HG02678 (cell line): ENCODE measurements around the gene EFCAB11.

Source experiments
- ATAC-seq: cut with Tn5 transposase; IDR thresholded peaks from one replicate; pipeline ENCODE4 v1.9.1; 2021; ENCODE audit warnings: mild to moderate bottlenecking, moderate library complexity; ENCODE audit not compliant: unreplicated experiment

EFCAB11 gene

GRCh38 chr14:89828471-89829165, 125.9 kb downstream of the EFCAB11 start:
- no peak for ATAC-seq

DNA sequence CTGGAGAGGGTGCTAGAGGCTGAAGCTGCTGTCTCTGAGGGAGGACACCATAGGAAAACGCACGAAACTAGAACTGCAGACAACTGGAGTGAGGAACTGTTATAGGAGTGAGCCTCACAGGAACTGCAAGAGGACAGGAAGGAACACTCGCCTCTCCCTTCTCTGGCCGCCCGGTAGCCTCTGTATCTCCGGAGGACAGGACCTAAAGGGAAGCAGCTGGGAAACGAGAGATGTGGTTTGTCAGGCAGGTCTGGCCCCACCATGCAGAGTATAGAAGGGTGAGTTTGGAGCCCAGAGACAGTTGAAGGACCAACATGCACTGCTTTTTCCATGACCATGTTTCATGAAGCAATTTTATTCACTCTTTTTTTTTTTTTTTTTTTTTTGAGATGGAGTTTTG, 127.3 kb downstream of the EFCAB11 start:
- no peak for ATAC-seq

DNA sequence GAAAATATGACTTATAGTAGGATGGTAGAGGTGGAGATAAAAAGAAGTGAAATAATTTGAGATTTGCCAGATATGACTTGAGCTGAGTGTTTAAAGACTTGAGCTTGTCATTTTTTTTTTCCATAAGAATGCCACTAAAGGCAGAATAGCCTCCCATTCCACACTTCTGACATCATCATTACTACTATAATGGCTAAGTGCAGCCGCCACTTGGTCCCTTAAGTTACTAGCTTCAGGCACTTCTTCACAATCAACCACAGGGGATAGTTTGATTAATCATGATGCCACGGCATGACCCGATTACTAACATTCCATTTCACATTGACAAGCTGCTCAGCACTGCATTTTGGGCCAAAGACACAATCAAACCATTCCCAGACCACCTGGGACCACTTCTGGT, 127.9 kb downstream of the EFCAB11 start:
- ATAC-seq, result no peak

DNA sequence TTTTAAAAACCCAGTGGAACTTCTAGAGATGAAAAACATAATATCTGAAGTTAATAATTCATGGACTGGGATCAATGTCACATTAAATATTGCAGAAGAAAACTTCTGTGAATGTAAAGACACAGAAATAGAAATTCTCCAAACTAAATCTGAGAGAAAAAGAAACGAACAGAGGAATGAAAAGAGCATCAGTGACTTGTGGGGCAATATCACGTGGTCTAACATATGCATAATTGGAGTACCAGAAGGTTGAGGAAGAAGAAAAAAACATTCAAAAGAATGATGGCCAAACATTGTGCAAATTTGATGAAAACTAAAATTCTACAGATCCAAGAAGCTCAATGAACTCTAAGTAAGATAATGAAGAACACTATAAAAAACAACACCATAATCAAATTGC, 130.8 kb downstream of the EFCAB11 start:
- ATAC-seq, result no peak

- no peak for ATAC-seq
These were observed 140.4 kb downstream of the EFCAB11 start for GRCh38 chr14:89814126-89814525.

GRCh38 chr14:89813617-89814031, 140.9 kb downstream of the EFCAB11 start:
- no peak for ATAC-seq

DNA sequence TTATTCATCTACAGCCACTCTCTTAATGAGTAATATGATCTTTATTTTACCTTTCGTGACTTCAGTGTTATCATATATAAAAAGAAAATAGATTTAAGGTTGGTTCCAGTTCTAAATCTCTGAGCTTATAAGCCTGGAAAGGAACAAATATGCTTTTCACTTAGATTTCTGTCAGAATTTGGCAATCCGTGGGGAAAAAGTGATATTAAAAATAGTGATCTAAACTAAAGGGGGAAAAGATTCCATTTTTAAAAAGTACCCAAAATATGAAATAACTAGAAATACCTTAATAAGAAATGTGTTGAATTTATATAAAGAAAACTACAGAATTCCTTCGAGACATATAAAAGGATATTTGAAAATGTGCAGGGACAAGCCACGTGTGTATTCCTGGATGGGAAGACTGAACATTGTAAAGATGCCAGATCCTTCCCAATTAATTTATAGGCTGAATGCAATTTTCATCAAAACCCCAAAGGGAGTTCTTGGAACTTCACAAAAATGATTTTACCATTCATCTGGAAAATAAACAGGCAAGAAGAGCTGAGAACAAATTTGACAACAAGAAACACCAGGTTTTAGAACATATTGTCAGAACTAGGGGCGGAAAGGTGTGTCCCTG, 142.5 kb downstream of the EFCAB11 start:
- no peak for ATAC-seq

DNA sequence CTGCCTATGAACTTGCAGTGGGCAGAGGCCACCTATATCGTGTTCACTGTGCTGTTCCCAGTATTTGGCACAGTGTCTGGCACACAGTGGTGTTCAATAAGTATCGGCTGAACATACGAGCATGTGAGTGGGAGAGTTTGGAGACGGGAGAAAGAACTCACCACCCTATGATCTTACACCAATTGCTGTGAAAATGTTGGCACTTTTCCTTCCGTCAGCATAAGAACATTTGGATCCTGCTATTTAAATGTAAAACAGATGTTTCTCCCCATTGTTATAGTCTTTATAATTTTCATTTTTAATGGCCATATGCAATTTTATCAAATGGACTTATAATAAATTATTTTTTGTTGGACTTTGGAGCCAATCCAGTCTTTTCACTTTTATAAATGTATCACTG, 144.4 kb downstream of the EFCAB11 start:
- no peak for ATAC-seq

DNA sequence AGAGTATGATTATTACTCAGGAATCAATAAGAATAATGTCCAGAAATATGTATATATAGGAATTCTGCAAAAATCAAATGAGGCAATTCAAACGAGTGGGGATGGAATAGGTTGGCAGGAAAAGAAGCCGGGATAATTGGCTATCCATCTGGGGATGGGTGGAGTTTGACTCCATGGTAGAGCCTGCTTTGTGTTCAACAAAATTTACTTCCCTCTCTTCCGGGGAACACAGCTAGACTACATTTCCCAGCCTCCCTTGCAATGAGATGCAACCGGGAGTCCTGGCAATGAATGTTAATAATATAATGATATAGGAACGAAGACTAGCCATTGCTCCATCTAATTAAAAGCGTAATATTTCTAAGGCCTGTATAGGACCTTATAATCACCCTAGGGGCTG, 146.6 kb downstream of the EFCAB11 start:
- ATAC-seq, result no peak

DNA sequence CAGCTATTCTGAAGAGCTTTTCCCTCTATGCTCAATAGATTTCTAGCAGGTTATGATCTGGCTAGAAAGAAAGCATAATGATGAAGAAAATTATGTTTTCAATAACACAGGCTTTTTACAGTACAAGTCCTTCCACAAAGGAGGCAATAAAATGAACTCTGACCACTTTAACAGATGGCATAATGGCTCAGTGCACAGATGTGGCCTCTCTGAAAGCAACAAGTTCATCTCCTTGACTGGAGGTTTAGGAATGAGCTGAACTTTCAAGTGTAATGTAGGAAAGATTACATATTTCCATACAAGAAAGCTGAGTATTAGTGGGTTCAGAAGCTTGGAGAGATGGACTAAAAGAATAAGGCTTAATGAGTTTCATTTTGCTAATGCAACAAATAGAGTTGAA, 147.4 kb downstream of the EFCAB11 start:
- ATAC-seq, result no peak

DNA sequence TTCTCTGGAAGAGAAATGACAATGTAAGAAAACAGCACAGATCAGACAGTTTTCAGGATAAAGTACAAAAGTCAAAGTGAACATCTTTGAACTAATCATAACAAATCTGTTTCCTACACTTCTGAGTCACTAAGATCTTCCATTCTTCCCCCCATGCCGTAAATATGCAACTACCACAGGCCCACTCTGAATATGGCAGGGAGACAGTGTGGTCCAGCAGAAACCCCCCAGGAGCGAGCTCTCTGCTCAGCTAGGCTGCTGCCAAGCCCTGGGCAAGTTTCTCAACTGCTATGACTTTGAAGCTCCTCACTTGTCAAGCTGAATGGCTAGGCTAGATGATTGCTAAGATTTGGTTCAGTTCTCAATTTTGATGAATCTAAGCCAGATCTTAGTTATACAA, 148.1 kb downstream of the EFCAB11 start:
- no peak for ATAC-seq

GRCh38 chr14:89805501-89805900, 149.0 kb downstream of the EFCAB11 start:
- ATAC-seq, result no peak

GRCh38 chr14:89803542-89803941, 151.0 kb downstream of the EFCAB11 start:
- no peak for ATAC-seq

DNA sequence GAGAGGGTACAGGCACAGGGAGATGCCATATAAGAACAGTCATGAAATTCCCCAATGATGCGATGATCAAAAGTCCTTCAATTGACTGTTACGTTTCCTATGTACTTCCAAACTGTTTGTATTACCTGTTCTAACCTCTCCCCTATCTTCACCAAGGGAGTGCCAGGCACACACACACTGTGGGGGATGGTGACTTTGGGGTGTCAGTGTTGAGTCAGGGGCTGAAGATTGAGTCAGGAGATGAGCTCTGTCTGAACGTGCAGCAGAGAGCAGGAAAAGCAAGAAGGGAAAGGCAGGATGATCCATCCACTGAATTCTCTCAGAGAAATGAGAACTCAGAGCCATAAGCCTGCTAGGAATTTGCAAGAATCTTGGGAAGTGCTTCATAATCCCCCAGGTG, 153.4 kb downstream of the EFCAB11 start:
- no peak for ATAC-seq

DNA sequence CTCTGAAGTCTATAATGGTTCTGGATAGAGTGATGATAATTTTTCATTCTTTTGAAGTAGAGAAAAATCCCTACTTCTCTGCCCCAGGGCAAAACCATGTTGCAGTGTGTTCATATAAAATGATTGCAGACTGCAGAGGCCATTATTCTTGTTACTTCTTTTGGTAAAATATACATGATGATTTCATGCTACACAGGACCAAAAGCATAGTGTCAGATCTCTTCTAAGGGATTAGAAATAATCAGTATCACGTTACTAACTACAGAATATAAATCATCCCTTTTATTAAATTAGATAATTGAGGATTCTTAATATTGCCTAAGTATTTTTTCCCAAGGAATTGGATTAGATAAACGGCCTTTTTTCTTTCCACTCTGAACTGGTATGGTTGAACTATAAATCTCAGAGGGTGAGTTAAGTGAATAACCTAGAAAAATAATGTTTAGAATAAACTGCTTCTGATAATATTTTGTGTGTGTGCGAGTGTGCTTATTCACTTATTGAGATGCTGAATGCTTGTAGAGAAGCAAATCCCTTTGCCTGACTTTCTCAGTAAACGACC, 156.2 kb downstream of the EFCAB11 start:
- ATAC-seq, result no peak

- no peak for ATAC-seq
These were observed 157.4 kb downstream of the EFCAB11 start for GRCh38 chr14:89797148-89797547.

DNA sequence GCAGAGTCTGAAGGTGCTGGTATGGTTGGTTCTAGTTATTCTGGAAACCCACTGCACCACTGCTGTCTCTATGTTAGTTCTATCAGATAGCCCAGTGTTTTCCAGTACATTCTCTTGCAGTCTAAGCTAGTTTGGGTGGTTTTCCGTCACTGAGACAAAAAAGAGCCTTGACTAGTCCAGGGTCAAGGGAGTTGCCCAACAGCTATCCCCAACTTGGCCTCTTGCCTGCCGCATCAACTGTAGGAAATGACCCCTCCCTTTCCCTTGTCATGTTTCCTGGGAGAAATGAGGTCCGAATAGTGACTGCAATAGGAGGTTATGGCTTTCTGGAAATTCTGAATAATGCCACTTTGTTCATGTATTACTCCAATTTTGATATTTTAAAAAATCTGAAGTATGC, 160.4 kb downstream of the EFCAB11 start:
- ATAC-seq, result no peak

DNA sequence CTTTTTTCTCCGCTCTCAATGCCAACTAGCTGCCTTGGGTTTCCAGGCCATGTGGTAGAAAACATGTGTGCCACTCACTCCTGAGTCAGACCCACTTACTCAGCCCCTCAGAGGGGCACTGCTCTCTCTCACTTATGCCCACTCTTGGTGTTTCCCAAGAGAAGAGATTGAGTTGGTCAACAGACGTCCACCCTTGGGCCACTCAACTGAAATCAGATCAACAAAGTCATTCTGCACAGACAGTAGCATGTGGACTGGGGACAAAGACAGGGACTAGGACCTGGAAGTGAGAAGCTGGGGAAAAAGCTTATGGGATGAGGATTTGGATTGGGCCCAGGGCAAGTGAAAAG, 161.2 kb downstream of the EFCAB11 start:
- no peak for ATAC-seq

DNA sequence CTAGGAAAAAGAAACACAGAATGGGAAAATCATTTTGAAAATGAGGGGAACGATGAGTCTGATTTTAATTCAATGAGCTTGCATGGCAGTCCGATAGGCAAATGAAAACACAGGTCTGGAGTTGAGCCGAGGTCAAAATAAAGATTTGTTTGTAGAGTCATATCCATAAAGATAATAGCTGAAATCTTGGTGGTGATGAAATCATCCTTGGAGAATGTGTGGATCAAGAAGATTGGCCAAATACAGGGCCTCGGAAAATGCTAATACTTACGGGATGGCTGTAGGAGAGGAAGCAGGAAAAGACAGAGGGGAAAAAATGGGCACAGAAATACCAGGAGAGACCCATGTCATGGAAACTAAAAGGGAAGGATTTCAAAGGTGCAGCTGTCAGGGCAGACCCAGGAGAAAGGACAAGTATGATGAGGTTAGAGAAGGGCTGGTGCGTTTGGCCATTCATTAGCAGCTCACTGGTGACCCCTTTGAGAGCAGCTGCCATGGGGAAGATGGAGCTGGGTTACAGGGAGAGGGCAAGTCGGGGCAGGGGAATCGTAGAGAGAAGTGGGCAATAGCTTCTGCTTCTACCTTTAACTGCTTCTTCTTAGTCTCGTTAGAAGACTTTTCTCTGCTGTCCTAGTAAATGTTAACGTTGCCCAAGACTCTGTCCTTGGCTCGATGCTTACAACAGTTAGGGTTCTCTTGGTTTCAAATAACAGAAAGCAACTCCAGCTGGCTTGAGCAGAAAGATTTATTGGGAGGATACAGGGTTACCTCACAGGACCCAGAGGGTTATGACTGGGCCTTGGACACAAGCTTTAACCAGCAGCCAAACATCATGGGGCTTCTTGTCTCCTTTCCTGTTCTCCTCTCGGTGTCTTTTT, 161.8 kb downstream of the EFCAB11 start:
- ATAC-seq, result no peak

DNA sequence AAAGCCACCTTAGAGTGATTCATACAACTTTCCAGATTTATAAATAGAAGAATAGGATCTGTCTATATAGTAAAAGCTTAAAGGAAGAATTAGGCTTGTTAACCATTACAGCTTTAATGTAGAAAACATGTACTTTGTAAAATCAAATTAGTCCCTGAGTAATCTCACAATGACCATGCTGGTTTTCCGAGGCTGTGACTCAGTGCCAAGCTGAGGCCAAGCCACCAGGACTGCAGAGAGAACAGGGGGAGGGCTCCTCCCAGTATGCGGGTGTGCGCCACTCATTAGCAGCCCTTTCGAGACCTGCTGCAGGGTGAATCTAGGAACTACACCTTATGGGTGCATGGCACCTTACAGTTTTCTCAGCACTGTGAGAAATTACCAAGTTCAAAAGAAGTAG, 167.0 kb downstream of the EFCAB11 start:
- no peak for ATAC-seq

- ATAC-seq, result no peak
These were observed 173.5 kb downstream of the EFCAB11 start for GRCh38 chr14:89781046-89781445.

DNA sequence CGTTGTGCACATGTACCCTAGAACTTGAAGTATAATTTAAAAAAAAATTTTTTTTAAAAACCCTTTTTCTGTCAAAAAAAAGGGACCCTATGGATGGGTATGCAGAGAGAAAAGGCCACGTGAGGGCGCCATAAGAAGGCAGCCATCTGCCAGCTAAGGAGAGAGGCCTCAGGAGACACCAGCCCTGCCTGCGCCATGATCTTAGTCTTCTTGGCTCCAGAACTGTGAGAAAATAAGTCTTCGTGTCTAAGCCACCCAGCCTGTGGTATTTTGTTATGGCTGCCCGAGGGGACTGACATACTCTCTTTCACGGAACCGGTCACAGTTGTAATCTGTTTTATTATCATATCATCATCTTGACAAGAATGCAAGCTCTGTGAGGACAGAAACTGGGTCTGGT, 174.8 kb downstream of the EFCAB11 start:
- no peak for ATAC-seq
